ENCODE data around the gene REEP3.
"Not testable (repeated sequence)": the region's sequence is repeated elsewhere in the genome, so short reads cannot be mapped to it uniquely, and the experiment has no call there.

REEP3 gene, protein sequence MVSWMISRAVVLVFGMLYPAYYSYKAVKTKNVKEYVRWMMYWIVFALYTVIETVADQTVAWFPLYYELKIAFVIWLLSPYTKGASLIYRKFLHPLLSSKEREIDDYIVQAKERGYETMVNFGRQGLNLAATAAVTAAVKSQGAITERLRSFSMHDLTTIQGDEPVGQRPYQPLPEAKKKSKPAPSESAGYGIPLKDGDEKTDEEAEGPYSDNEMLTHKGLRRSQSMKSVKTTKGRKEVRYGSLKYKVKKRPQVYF

DNA sequence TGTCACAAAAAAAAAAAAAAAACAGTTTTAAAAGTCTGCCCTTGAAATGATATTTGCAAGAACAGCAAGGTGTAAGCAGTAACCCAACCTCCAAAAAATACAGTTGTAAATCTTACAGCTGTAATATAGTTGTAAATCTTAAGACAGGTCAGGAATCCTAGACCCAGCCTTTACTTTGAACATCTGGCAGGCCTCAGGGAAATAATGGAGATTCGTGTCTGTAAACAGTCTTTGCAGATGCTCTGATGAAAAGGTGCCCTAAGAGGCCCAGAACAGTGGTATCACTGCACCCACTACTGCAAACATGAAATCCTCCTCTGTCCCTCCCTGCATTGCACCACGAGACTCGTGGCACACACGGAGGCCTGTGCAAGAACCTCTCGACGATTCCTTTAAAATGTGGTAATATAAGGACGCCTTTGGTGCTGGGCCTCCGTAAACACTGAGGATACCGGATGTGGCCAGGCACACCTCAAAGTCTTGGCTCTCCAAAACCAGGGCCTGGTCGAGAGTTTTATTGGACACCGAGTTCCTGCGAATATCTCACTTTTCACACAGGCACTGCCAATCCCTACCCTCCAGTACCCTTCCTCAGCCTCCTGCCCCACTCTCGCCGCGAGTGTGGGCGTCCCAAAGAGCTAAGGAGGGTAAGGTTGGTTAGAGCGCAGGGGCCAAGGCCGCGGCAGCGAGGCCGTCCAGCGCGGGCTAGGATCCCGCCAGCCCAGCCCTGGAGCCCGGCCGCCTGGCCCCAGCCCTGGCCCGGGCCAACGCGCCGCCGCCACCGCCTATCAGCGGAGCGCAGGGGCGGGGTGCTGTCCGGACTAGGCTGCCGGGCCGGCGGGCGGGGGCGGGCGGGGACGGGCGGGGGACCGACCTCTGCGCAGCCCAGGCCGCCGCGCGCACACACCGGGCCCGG, at the start of gene REEP3:
Gene REEP3, plus strand, starts transcription at position 902 of the 916 bp plus-strand sequence. CDS start 145 bp downstream, outside the sequence.
- DNase-seq, result peak; percentile 81

DNA sequence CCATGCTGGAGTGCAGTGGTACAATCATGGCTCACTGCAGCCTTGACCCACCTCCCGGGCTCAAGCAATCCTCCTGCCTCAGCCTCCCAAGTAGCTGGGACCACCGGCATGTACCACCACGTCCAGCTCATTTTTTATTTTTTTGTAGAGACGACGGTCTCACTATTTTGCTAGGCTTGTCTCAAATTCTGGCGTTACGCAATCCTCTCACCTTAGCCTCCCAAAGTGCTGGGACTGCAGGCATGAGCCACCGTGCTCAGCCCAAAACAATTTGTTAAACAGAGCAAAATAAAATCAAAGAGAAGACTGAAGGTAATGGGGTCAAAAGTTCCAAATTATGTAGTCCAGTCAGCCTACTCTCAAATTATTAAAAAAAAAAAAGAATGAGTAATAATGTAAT, 46.7 kb upstream of the REEP3 start:
- no peak for DNase-seq

- DNase-seq, result no peak
These were observed 43.3 kb upstream of the REEP3 start for GRCh38 chr10:63477927-63478326.

GRCh38 chr10:63478564-63478963, 42.6 kb upstream of the REEP3 start:
- no peak for DNase-seq

- DNase-seq, result no peak
These were observed 41.0 kb upstream of the REEP3 start for GRCh38 chr10:63480237-63480636.

DNA sequence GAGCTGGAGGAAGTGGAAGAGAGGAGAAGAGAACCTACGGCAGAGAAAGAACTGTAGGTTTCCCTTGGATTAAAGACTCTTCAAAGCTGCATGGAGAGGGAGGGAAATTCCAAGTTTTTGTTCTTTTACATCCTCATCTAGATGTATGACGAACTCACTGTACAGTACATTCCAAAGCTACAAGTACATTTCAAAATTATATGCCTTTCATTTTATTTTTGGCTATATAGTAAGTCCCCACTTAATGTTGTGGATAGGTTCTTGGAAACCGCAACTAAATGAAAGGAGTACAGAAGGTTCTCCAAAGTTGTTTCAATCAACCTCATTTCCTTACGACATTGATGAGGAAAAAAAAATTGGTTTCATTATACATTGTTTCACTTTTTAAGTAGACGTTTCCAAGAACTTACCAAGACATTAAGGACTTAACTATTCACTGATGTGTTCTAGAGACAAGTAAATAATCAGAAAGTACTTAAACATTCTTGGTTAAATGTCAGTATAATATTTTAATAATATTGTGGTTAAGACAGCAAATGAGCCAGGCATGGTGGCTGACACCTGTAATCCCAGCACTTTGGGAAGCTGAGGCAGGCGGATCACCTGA, 39.3 kb upstream of the REEP3 start:
- peak; percentile 36 for DNase-seq

DNA sequence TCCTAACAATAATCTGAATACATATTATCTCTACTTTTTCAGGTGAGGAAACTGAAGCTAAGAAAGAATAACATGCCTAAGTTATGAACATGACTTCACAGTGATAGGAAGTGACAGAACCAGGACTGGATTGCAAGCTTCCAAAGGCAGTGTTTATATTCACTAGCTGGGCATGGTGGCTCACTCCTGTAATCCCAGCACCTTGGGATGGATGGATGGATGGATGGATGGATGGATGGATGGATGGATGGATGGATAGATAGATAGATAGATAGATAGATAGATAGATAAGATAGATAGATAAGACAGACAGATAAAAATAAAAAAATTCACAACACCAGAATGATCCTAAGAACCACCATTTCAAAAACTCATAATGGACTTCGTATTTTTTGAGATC, 37.2 kb upstream of the REEP3 start:
- no peak for DNase-seq

DNA sequence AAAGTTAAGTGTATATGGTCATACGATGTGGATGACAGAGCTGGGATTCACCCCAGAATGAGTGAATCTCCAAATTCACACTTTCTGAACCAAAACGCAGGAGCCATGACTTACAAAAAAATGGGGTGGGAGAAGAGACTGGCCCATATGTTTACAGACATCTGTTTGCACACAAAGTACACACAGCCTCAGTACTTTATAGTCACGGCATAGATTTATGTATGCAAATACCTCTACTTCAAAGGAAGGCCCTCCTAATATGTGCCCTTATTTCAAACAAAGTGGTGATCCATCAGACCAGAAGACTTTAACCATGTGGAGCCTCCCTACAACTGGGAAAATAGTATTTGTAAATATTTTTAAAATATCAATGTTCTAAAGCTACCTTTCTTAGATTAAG, 33.2 kb upstream of the REEP3 start:
- no peak for DNase-seq

DNA sequence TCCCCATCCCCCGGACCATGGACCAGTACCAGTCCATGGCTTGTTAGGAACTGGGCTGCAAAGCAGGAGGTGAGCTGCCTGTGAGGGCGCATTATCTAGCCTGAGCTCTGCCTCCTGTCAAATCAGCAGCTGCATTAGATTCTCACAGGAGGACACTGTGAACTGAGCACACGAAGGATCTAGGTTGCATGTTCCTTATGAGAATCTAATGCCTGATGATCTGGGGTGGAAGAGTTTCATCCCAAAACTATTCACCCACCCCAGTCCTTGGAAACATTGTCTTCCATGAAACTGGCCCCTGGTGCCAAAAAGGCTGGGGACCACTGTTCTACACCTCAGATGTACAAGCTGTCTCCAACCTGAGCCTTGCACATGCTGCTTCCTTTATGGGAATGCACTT, 31.4 kb upstream of the REEP3 start:
- no peak for DNase-seq

DNA sequence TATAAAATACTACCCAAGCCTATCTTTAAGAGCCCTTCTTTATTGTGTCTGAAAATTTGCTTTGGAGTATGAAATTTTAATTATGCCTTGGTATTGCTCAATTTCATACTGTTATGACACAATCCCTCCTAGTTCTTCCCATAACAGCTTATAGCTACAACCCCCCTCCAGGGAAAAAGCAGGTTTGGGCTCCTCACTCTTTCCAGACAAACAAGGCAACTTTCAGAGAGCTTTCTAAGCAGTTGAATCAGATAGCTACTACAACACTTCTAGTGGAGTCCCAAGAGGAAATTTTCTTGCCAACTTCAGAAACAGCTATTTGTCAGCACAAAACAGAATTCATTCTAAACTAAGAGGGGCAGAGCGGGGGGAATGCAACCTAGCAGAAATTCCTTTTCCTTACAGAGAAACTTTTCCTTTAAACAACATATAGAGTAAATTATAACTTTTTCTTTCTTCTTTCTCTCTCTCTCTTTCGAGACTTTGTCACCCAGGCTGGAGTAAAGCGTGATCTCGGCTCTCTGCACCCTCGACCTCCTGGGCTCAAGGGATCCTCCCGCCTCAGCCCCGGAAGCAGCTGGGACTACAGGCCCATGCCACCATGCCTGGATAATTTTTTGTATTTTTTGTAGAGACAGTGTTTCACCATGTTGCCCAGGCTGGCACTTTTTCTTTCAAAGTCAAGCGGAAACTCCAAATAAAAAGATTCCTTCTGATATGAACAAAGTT, 29.4 kb upstream of the REEP3 start:
- DNase-seq, result peak; percentile 16

- DNase-seq, result not testable (repeated sequence)
These were observed 28.9 kb upstream of the REEP3 start for GRCh38 chr10:63492317-63492690.

DNA sequence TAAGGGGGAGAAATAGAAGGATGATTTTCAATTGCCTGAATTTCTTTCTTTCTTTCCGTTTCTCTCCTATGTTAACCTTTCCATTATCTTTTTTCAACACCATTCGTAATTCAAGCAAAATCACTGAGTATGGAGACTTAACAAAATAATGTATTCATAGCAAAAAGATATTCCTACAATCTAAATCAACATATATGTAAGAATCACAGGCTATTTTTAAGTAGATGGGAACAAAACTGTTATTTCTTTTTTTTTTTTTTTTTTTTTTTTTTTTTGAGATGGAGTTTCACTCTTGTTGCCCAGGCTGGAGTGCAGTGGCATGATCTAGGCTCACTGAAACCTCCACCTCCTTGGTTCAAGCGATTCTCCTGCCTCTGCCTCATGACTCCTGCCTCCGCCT, 28.2 kb upstream of the REEP3 start:
- no peak for DNase-seq

- DNase-seq, result no peak
These were observed 26.2 kb upstream of the REEP3 start for GRCh38 chr10:63494951-63495350.

GRCh38 chr10:63496561-63496960, 24.6 kb upstream of the REEP3 start:
- DNase-seq, result no peak

DNA sequence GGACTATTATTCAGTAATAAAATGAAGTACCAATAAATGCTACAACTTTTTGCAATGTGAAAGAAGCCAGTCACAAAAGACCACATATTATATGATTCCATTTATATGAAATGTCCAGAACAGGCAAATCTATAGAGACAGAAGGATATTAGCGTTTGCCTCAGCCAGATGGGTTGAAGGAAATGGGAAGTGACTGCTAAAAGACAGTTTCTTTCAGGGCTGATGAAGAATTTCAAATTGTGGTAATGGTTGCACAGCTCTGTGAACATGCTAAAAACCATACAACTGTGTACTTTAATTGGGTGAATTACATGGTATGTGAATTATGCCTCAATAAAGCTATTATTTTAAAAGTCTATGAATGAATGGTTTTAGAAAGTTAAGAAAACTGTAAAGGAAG, 23.9 kb upstream of the REEP3 start:
- no peak for DNase-seq

DNA sequence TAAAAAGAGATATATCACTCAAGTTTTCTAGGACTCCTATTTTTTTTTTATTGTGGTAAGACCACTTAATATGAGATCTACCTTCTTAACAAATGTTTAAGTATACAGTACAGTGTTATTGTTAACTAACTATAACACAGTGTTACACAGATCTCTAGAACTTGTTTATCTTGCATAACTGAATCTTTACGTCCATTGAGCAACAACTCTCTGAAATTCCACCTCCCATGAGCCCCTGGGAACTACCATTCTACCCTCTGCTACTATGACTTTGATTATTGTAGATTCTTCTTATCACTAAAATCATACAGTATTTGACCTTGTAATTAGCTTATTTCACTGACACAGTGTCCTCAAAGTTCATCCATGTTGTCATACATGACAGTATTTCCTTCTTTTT, 22.5 kb upstream of the REEP3 start:
- no peak for DNase-seq

GRCh38 chr10:63500551-63500950, 20.6 kb upstream of the REEP3 start:
- DNase-seq, result not testable (repeated sequence)

DNA sequence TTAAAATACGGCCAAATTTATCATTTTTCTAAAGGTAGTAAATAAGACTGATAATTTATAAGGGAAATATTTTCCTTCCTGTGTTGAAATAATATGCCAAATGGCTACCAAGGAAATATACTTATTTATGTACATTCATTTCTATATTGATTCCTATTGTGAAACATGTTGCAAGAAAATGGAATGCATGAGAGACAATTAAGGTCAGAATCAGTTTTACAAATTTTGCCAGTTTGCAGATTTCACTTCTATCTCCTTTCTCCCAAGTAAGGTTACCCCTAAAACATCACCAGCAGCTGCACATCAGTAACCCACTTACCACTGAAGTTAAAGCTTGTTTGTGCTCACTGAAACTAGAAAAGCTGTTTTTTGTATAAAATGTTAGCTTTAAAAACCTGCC, 19.2 kb upstream of the REEP3 start:
- no peak for DNase-seq

- DNase-seq, result no peak
These were observed 18.4 kb upstream of the REEP3 start for GRCh38 chr10:63502832-63503231.

DNA sequence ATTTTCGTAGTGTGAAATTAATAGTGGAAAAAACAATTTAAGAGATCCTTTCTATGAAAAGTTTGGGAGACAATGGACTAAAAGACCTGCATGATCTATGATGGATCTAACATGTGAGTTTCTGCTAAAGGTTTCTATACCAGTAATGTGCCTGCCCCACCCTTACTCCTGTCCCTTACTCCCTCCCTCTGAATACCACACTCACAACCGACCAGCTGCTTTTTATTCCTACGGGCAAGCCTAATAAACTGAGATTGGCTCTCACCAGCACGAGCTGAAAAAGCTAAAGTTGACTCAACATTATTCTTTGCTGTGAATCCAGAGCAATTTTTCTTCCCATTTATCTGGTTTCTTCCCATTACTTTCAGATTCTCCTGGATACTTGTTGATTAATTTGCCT, 17.8 kb upstream of the REEP3 start:
- no peak for DNase-seq

GRCh38 chr10:63504145-63504881, 16.9 kb upstream of the REEP3 start:
- no peak for DNase-seq

- DNase-seq, result no peak
These were observed 15.6 kb upstream of the REEP3 start for GRCh38 chr10:63505562-63505961.

DNA sequence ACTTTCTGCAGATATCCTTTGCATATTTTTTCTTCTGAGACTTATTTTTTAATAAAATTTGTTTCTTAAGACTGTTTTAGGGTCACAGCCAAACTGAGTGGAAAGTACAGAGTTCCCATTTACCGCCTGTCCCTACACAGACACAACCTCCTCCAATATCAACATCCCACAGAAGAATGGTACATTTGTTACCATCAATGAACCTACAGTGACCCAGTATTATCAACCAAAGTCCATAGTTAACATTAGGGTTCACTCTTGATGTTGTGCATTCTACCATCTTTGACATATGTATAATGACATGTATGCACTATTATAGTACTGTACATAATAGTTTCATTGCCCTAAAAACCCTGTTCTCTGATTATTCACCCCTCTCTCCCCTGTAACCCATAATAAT, 14.6 kb upstream of the REEP3 start:
- no peak for DNase-seq

Data from suppressor macrophage treated with lipopolysaccharide for 4 hours (primary cell).